Stimulated activated CD4-positive, alpha-beta T cell treated with anti-CD3 and anti-CD28 coated beads, Interleukin-1b, Interleukin-23, amount 100 ng/mL, for 1 hour (primary cell): Measurements from ENCODE around the gene ABCB4.

Experiments used
- DNase-seq, 2 donors: peaks; one replicate each; pipeline ENCODE4 v3.0.0-alpha.2; 2020; ENCODE audit warnings: low read depth in 2 of 2

ABCB4 gene

GRCh38 chr7:87420173-87420572 is 55.3 kb downstream of the ABCB4 start:
- DNase-seq, result no peak

- DNase-seq, result peak; percentile 38 to 42
Measured at GRCh38 chr7:87416682-87417587, 58.5 kb downstream of the ABCB4 start.

GRCh38 chr7:87414794-87415188 is 60.7 kb downstream of the ABCB4 start:
- DNase-seq, result no peak

- DNase-seq, result no peak
Measured at GRCh38 chr7:87413951-87414793, 61.3 kb downstream of the ABCB4 start.

- DNase-seq, result no peak
Measured at GRCh38 chr7:87413029-87413428, 62.5 kb downstream of the ABCB4 start.

GRCh38 chr7:87411186-87411585 is 64.3 kb downstream of the ABCB4 start:
- DNase-seq, result no peak

GRCh38 chr7:87404674-87405073 is 70.8 kb downstream of the ABCB4 start:
- no peak for DNase-seq

GRCh38 chr7:87398446-87398845 is 77.0 kb downstream of the ABCB4 start:
- no peak for DNase-seq

GRCh38 chr7:87395442-87396020 is 79.9 kb downstream of the ABCB4 start:
- DNase-seq, result no peak

- no peak for DNase-seq
Measured at GRCh38 chr7:87391020-87391701, 84.3 kb downstream of the ABCB4 start.

- DNase-seq, result no peak
Measured at GRCh38 chr7:87380905-87381304, 94.6 kb downstream of the ABCB4 start.

GRCh38 chr7:87375662-87376435 is 99.6 kb downstream of the ABCB4 start:
- no peak for DNase-seq

GRCh38 chr7:87370660-87371180 is 104.8 kb downstream of the ABCB4 start:
- no peak for DNase-seq

GRCh38 chr7:87369216-87369615 is 106.3 kb downstream of the ABCB4 start:
- no peak for DNase-seq

- DNase-seq, result no peak
Measured at GRCh38 chr7:87364246-87364645, 111.2 kb downstream of the ABCB4 start.

- no peak for DNase-seq
Measured at GRCh38 chr7:87363342-87363741, 112.1 kb downstream of the ABCB4 start.

GRCh38 chr7:87361320-87361719 is 114.2 kb downstream of the ABCB4 start:
- DNase-seq, result no peak

- no peak for DNase-seq
Measured at GRCh38 chr7:87359366-87359765, 116.1 kb downstream of the ABCB4 start.

- no peak for DNase-seq
Measured at GRCh38 chr7:87356448-87356847, 119.0 kb downstream of the ABCB4 start.

- no peak for DNase-seq
Measured at GRCh38 chr7:87354749-87355148, 120.7 kb downstream of the ABCB4 start.
